AG08396 (cell line): ENCODE measurements around the gene TMEM156.
"Not testable (repeated sequence)": the region's sequence is repeated elsewhere in the genome, so short reads cannot be mapped to it uniquely, and the experiment has no call there.

ENCODE experiments used
- DNase-seq: peaks from one replicate; pipeline ENCODE4 v3.0.0; 2012; ENCODE audit warnings: low spot score, mixed read lengths

Gene TMEM156

DNA sequence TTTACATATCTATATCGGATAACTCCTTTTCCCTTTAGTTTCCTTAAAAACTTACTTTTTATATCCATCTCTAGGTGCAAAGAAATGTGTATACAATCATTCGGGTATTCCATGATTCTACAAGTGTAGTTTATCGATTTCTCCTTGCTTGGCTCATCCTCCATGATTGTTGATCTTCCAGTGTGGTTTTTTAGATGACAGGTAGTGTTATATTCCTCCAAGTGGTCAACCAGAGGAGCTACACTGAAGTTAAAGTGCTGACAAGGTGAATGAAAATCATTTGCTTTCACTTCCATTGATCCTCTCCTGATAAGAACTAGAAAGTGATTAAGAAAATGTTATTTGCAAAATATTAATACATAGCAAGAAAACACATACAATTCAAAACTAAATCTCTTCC is 38.5 kb downstream of the TMEM156 start:
- no peak for DNase-seq

DNA sequence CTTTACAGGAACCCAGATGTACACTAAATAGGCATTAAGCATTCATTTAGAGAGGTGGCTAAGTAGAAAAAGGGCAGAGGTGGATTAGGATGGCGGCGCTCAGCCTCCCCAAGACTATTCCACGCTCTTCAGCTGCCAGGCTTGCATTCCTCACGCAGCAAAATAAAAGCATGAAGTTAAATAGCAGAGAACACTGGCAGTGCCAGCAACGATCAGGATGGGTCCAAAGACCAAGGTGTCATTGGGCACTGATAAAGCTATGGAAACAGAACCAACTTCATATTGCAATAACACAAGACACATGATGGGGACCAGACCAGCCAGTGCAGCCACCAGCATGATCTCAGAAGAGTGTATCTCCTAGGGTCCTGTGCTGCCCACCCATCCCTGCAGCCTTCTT is 42.0 kb downstream of the TMEM156 start:
- DNase-seq = no peak

DNA sequence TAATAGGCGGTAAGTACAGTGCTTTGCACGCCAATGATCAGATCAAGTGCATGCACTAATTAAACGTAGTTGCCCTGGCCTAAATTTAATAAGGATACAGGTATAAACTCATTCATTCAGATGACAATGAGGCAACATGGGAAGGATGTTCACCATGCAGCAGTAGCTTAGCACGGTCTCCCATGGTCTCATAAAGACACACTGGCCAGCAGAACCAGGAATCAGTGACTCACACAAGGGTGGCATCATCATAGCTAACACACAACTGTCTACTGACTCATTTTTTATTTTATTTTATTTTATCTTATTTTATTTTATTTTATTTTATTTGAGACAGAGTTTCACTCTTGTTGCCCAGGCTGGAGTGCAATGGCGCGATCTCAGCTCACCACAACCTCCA is 42.7 kb downstream of the TMEM156 start:
- no peak for DNase-seq

DNA sequence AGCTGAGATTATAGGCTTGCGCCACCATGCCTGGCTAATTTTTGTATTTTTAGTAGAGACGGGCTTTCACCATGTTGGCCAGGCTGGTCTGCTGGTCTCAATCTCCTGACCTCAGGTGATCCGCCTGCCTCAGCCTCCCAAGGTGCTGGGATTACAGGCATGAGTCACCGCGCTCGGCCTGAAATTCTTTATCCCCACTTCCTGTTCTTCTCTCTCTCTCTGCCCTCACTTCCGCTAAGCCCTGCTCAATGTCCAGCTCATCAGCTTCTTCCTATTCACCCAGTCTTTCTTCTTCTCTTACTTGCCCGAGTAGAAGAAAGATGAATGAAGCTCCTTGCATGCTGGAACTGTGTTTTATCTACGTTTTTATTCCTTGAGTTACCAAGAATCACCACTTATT is 43.9 kb downstream of the TMEM156 start:
- DNase-seq = not testable (repeated sequence)

DNA sequence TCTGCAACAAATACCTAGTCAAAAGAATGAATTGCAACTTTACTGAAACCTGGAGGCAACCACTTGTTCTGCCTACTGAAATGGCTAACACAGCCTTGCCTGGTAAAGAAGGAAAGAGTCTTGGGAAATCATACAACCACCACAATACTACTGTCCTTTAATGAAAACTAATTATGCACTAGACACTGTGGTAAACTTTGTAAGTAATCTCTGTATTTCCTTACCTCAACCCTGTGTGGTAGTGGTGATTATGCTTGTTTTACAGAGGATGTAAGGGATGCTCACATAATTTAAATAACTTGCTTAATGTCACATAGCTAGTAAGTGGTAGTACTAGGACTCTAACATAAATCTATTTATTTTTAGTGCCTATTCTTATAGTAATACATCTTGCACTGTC is 44.7 kb downstream of the TMEM156 start:
- no peak for DNase-seq

DNA sequence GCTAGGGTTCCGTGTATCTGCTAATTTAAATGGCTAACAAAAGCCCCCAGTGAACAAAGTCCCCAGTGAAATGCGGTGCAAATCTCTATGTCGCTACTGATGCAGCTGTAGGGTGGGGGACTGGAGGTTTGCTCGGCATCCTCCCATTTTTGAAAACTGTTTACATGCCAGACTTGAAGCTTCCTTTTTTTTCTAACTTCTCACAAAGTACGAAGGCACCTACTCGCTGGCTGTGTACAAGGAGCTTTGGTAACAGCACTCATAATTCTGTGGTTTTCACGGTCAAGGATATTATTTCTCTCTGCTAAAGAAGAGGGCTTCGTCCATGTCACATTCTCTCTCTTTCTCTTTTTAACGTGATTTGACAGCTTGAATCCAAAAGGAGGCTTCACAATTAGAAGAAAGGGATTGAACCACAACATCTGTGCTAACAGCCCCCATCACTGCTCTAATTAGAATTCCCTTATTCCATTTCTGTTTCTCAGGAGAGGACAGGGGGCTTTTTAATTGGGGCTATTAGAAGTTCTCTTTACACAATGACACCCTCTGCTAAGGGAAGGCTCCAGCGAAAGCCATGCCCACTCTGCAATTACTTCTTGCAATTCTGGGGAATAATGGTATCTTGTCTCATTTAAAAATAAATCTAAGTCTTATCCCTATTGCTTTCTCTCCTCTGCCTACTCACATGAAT is 46.7 kb downstream of the TMEM156 start:
- DNase-seq = no peak

DNA sequence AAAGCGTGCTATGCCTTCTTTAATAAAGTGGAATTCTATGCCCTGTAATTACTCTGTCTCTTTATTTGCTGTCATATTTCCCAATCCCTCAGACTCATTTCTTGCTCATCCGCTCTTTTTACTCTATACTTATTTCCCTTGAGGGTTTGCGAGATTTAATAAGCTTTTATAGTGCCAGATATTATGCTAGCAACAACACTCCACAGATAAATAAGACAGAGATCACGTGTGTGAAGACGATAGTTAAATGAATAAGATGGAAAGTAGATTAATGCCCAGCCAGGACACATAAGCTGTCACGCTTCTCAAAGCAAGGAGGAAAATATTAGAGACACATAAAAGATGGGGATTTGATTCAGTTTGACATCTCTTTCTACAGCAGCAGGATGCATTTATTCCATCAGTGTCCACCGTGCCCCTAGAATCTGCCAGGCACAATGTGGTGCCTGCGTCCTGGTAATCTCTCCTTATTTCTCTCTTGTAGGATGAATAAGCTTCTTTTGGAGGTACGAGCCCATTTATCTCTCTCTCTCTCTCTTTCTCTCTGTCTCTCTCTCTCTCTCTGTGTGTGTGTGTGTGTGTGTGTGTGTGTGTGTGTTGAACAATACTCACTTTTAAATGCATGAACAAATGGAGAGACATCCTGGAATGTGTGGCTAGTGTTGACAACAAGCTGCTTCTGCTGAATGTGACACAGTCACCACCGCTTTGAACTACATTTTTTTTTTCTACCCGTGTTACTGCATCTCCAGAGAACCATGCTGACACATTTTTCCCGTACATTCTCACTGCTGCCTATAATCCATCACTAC is 48.2 kb downstream of the TMEM156 start:
- DNase-seq = peak; percentile 15

DNA sequence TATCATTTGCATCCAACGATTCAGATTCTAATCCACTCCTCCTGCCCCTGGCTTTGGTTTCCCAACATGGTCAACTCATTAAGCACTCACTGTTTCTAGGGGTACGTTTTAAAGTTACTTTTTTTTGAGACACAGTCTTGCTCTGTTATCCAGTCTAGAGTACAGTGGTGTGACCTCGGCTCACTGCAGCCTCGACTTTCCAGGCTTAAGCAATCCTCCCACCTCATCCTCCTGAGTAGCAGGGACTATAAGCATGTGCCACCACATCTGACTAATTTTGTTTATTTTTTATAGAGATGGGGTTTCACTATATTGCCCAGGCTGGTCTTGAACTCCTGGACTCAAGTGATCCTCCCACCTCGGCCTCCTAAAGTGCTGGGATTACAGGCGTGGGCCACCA is 48.9 kb downstream of the TMEM156 start:
- DNase-seq = no peak

DNA sequence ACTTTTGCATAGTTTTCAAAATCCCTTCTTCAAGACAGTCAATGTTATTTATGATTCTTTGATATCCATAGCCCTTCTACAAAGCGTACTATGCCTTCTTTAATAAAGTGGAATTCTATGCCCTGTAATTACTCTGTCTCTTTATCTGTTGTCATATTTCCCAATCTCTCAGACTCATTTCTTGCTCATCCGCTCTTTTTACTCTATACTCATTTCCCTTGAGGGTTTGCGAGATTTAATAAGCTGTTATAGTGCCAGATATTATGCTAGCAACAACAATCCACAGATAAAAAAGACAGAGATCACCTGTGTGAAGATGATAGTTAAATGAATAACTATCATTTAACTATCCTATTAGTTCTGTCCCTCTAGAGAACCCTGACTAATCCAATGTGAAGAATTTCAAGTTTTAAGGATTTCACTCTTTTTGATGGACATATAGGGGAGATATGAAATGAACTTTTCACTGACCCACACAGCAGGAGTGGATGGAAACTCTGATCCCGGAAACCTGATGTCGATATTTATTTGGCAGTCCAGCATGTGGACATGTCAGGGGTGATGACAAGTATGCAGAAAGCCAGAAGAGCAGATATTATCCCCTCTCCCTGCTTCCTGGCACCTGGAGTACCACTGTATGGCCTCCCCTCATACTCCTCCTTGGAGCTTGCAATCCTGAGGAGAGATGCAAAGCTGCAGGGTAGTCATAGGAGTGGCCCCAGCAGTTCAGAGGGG is 49.7 kb downstream of the TMEM156 start:
- no peak for DNase-seq

DNA sequence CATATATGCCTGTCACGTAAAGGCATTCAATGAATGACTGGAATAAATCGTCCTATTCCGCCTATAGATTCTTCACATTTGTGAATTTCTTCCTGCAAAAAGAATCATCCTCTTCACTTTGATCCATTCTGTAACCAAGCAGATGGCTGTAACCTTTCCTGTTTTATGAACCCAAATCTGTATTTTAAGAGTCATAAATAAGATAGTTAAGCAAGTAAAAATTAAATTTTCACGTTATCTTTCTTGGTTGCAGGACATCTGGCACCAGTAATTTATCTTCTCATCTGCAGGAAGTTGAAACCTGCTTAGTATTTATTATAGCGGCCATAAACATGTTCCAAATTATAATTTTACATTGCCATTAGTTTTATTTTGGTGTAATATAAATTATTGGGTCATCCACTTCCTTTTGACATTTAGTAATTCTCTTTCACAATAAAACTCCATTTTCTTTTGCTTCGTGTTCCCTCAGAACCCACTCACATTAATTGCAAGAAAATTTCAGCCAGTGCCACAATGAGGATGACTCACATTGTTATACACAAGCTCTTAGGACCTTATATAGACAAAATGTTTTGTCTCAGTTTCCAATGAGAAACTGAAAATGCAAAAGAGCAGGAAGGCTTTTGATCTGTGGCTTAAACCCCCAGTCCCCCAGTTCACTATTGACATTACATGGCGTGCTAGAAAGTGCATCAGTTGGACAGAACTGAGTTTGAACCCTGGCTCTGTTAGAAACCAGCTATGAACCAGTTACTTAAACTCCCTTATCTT is 51.1 kb downstream of the TMEM156 start:
- DNase-seq = peak; percentile 41

DNA sequence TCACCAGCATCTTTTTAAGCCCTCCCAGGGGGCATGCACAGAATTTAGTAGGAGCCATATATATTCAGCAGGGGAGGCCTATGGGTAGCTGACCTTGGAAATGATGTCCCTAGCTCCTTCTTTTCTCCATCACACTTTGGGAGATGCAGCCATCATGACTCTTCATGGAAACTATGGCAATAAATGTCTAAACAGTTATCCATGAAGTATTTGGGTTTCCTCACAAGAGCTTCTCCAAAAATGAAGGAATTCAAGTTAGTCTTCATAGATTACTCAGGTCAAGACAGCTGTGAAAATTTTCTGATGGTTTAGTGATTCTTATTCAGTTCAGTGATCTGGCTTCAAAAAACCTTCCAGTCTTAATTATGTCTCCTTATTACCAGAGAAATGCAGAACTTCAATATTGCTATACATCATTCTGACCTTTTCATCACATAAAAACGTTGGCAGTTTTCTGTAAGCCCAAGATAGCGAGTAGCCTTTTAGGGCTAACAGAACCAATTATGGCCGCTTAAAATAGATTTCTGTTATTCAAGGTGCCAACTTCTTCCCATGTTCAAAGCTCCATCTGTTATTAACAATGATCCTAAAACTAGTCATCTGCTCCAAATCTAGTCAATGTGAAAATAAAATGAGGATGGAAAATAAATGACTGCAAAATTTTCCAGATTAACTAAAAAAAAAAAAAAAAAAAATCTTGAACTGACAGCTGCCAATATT is 52.5 kb downstream of the TMEM156 start:
- DNase-seq = no peak

DNA sequence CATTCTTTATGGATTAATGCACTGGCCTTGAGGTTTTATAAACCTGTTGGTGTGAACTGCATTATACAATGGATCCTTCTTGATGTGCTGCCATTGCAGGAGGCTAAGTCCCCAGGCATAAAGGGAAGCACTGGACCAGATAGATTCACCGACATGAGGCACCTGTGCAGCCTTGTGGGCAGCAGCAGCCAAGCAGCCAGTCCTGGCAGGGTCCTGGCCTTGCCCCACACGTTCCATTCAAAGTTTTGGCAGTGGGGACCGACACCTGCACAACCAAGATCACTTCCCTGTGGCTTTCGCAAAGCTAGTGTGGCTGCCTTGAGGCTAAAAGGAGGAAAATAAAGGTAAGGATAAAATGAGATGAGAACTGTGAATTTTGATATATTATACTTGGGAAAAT is 53.1 kb downstream of the TMEM156 start:
- DNase-seq = no peak

DNA sequence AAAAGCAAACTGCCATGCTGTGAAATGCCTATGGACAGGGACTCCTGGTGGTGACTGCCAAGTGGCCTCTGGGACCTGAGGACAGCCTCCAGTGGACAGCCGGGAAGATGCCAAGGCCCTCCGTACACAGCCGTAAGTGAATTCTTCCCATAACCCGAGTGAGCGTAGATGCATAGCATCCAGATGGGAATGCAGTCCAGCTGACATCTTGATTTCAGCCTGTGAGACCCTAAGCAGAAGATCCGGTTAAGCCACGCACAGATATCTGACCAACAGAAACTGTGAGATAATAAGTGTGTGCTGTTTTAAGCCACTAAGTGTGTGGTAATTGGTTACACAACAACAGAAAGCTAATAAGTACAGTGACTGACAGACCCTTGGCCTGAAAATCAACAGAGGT is 55.9 kb downstream of the TMEM156 start:
- DNase-seq = no peak

DNA sequence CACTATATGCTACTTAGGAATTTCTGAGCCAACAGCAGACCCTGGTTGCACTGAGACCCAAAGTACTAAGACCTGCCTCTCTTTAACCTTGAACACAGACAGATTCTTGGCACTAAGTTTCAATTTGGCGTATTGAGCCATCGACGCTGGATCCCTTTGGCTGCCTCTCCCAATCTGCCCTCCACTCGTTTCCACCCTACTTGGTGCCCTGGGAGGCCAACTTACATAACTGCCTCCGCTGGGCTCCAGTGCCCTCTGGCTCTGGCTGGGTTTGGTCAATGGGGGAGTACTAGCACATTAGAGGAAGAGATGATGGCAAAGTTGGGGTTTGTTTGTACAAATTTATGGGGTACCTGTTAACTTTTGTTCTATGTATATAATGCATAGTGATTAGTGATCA is 63.5 kb downstream of the TMEM156 start:
- DNase-seq = no peak

DNA sequence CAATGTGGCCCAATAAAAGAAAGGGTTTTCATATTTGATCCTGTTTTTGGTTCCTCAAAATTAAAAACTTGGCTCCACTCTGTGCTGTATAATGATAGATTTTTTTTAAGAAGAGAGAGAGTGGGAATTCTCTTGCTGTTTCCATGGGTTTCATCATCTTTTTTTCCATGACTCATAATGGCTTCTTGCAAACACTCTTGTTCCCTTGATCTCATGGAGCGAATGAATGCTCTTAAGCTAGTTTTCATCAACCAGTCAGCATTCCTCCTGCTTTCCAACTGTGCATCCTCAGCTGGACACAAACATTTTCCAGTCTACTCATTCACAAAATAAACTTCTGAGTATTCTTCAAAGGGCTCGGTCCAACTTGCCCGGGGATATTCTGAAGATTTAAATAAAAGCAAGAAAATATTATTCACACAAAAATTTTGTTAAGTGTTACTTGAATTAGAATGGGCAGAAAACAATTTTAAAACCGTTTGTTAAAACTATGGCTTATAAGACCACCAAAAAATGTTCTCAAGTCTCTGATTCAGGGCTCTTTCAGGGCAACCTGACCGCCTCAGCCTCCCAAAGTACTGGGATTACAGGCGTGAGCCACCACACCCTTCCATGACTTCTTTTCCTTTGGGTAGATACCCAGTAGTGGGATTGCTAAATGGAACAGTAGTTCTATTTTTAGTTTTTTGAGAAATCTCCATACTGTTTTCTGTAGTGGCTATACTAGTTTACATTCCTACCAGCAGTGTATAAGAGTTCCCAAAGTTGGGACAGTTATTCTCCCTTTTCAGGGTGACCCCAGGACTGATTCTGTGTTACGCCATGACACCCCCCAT is 64.7 kb downstream of the TMEM156 start:
- DNase-seq = peak; percentile 63

DNA sequence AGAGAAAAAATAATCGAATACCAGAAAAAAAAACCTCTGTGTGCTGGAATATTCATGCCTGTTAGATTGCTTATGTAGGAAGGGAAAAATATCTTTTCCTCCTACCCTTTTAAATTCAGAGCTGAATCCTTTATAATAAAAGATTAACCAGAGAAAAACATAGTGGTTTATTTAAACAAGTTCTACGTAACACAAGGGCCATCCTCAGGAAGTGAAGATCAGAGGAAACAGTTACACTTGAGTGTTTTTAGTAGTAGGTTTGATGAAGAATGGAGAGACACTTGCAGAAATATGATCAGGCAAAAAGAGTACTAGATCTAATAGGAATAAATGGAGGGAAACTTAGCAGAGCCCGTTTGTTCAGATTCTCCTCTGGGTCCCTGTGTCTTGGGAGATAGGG is 66.3 kb downstream of the TMEM156 start:
- DNase-seq = no peak

DNA sequence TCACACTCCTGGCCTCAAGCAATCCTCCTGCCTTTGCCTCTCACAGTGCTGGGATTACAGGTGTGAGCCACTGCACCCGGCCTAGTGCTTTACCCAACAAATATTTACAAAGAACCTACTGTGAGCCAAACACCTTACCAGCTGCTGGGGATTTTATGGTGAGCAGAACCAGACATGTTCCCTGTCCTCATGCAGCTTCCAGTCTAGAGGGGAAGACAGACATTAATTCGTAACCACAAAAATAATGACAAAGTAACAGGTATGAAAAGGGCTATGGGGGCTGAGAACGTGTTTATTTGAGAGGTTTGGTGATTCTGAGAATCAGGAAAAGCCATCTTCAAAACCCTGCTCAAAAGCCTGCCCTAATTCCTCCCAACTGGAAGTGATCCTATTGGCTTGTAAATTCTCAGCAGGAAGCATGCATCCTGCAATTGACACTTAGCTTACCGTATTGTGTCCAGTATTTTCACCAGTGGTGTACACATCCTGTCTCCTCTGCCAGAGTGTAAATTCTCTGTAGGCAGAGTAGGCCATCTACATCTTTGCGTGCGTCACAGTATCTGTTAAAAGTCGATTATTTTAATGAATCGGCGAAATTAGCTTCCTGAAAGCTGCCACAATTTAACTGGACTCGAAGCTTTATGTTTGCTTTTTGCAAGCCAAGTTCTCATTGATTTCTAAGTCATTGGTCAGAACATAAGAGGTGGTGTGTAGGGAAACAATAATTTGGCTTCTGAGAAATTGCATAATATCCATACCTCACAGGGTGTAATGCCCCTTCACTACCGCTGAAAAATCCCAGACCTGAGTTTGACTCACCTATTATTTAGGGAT is 67.0 kb downstream of the TMEM156 start:
- DNase-seq = no peak

DNA sequence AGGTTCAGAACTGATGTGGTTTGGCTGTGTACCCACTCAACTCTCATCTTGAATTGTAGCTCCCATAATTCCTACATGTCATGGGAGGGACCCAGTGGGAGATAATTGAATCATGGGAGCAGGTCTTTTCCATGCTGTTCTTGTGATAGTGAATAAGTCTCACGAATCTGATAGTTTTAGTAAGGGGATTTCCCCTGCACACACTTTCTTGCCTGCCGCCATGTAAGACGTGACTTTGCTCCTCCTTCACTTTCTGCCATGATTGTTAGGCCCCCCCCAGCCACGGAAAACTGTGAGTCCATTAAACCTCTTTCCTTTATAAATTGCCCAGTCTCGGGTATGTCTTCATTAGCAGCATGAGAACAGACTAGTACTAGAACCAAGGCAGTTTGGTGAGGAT is 73.0 kb downstream of the TMEM156 start:
- DNase-seq = not testable (repeated sequence)

DNA sequence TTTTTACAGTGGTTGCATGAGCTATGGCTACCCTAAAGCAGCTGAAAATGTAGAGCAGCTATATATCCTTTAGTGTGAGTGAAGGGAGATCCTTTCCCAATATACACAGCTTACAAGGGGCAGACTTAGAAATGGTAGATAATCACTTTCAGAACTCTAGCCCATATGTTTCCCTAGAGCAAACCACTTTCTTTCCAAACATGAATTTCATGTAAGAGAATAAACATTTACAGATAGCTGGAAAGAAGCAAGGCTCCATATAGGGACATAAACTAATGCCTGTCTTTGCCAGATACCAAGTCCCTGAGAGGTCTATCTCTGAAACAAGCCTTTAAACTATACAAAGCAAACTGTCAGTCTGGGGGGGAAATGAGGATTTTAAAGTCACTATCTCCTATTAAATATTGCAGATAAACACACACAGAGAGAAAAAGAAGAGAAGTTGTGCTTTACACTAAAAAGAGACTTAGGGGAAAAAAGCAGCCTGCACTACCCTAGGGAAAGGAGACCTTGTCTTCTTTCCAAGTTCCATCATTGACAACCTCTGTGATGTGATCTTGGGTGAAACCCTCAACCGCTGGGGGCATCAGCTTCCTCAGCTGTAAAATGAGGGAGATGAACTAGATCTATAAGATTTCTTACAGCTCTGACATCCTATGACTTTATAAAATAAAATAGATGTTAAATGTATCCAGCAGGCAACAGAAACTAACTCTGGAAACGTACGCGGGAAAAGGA is 73.6 kb downstream of the TMEM156 start:
- DNase-seq = no peak
